ENCODE results near the gene HAPLN2. TPM values are rescaled to one million over a fixed set of nuclear protein-coding genes. Genes with fewer than 3 reads are reported as not detected.

The HAPLN2 gene
- not detected in 2 replicates for total RNA-seq

GRCh38 chr1:156618853-156619581, at the start of gene HAPLN2:
HAPLN2 (plus strand) TSS chr1:156619415; CDS start chr1:156623491, 4,076 bp downstream.
- no peak within 1 kb of the TSS for H3K4me3 ChIP-seq (ENCODE audit: low read depth, low read length)
- DNase-seq (ENCODE audit: low read depth) = no peak
- TF ChIP-seq CTCF (conservative IDR thresholded peaks at IDR 0.05; ENCODE audit: low read depth, low read length) = peak; percentile 67

- no peak for TF ChIP-seq CTCF (conservative IDR thresholded peaks at IDR 0.05; ENCODE audit: low read depth, low read length)
- H3K4me3 ChIP-seq (ENCODE audit: low read depth, low read length) = peak overlapping the region; percentile 61
- DNase-seq (ENCODE audit: low read depth) = peak; percentile 77
Measured at GRCh38 chr1:156571261-156571852, 47.9 kb upstream of the HAPLN2 start.

GRCh38 chr1:156571919-156572662, 47.1 kb upstream of the HAPLN2 start, which contains the start of gene IQGAP3:
IQGAP3 (minus strand) TSS chr1:156572565; CDS start chr1:156572529, 36 bp downstream.
- DNase-seq (ENCODE audit: low read depth) = no peak
- no peak for TF ChIP-seq CTCF (conservative IDR thresholded peaks at IDR 0.05; ENCODE audit: low read depth, low read length)
- H3K4me3 ChIP-seq (ENCODE audit: low read depth, low read length) = peak within 1 kb of the TSS; percentile 61

GRCh38 chr1:156572663-156573018, 46.6 kb upstream of the HAPLN2 start:
- H3K4me3 ChIP-seq (ENCODE audit: low read depth, low read length) = peak overlapping the region; percentile 61
- TF ChIP-seq CTCF (conservative IDR thresholded peaks at IDR 0.05; ENCODE audit: low read depth, low read length) = no peak
- no peak for DNase-seq (ENCODE audit: low read depth)

- DNase-seq (ENCODE audit: low read depth) = no peak
- no peak for TF ChIP-seq CTCF (conservative IDR thresholded peaks at IDR 0.05; ENCODE audit: low read depth, low read length)
- H3K4me3 ChIP-seq (ENCODE audit: low read depth, low read length) = no peak overlapping the region
Measured at GRCh38 chr1:156574039-156574633, 45.1 kb upstream of the HAPLN2 start.

GRCh38 chr1:156577550-156577949, 41.7 kb upstream of the HAPLN2 start:
- no peak for TF ChIP-seq CTCF (conservative IDR thresholded peaks at IDR 0.05; ENCODE audit: low read depth, low read length)
- no peak overlapping the region for H3K4me3 ChIP-seq (ENCODE audit: low read depth, low read length)
- DNase-seq (ENCODE audit: low read depth) = no peak
